ENCODE results near the gene MINDY4B. TPM values are rescaled to one million over a fixed set of nuclear protein-coding genes. Genes with fewer than 3 reads are reported as not detected.

Gene MINDY4B
- total and polyA plus RNA-seq, 2 experiments from 2014 or later = not detected

DNA sequence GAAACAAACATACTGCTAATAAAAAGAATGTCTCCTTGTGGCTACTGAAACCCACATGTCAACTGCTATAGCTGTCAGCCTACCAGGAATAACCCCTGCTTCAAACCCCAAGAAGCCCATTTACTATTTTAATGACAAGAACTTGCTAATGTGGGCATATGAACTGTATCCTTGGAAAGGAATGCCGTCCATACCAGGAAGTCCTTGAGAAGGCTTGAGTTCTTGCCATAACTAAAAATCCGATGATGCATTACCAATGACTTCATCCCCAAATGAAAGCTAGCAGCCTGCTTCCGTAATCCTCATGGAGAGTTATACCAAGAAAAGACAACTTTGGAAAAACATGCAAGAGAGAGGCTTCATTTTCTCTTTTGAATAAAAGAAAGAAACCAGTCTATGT is 34.8 kb downstream of the MINDY4B start:
- Histone ChIP-seq H3K4me2 (no peak overlapping the region), H3K4me1 (ENCODE audit: insufficient read depth) (no peaks in the 10 kb centered on the region), H3K27ac (ENCODE audit: low read depth) (no peak overlapping the region), H3K36me3 (ENCODE audit: insufficient read depth) (no peaks in the 10 kb centered on the region), H3K79me2 (replicated peaks; ENCODE audit: insufficient read depth) (no peaks in the 10 kb centered on the region), H2AFZ (no peak overlapping the region), H3F3A (replicated peaks; ENCODE audit: low read depth) (no peaks in the 10 kb centered on the region), H4K20me1 (replicated peaks; ENCODE audit: insufficient read depth) (no peaks in the 10 kb centered on the region), H3K27me3 (ENCODE audit: insufficient read depth) (no peaks in the 10 kb centered on the region), H3K9me2 (ENCODE audit: insufficient read depth) (no peaks in the 10 kb centered on the region; the same call in 1 of the 2 replicates), H3K4me3 (no peak overlapping the region)
- no peak for ATAC-seq
- no peak for DNase-seq (ENCODE audit: low spot score)
- H3K27me3 Mint-ChIP-seq (ENCODE audit: insufficient read depth, low read depth, poor library complexity) = peaks cover 1% of the 10 kb centered on the region
- H3K4me3 Mint-ChIP-seq = no peak overlapping the region
- no peak overlapping the region for H3K27ac Mint-ChIP-seq
- no peaks in the 10 kb centered on the region; the same call in 2 of the 3 replicates for H3K9me3 Mint-ChIP-seq
- H3K36me3 Mint-ChIP-seq (ENCODE audit: low read depth) = no peaks in the 10 kb centered on the region; the same call in 2 of the 3 replicates
- no peaks in the 10 kb centered on the region; the same call in 2 of the 3 replicates for H3K4me1 Mint-ChIP-seq
- TF ChIP-seq EZH2 (IDR thresholded peaks at IDR 0.05; ENCODE audit: low read depth, unreplicated experiment) (no peak), POLR2AphosphoS5 (IDR thresholded peaks at IDR 0.05; ENCODE audit: low read depth) (no peak), REST (IDR thresholded peaks at IDR 0.05; ENCODE audit: unreplicated experiment) (no peak), STAT1 (IDR thresholded peaks at IDR 0.05; ENCODE audit: unreplicated experiment) (no peak), ZNF114 (CRISPR knock-in tag; IDR thresholded peaks at IDR 0.05) (no peak), CREB1 (CRISPR knock-in tag; IDR thresholded peaks at IDR 0.05; ENCODE audit: low read depth) (no peak), NANOG (IDR thresholded peaks at IDR 0.05; ENCODE audit: borderline replicate concordance) (no peak), JUNB (IDR thresholded peaks at IDR 0.05; ENCODE audit: unreplicated experiment) (no peak), EZH2phosphoT487 (IDR thresholded peaks at IDR 0.05; ENCODE audit: unreplicated experiment) (no peak), ZNF331 (CRISPR knock-in tag; IDR thresholded peaks at IDR 0.05; ENCODE audit: low read depth) (no peak)
- TF ChIP-seq, protein P1, sequence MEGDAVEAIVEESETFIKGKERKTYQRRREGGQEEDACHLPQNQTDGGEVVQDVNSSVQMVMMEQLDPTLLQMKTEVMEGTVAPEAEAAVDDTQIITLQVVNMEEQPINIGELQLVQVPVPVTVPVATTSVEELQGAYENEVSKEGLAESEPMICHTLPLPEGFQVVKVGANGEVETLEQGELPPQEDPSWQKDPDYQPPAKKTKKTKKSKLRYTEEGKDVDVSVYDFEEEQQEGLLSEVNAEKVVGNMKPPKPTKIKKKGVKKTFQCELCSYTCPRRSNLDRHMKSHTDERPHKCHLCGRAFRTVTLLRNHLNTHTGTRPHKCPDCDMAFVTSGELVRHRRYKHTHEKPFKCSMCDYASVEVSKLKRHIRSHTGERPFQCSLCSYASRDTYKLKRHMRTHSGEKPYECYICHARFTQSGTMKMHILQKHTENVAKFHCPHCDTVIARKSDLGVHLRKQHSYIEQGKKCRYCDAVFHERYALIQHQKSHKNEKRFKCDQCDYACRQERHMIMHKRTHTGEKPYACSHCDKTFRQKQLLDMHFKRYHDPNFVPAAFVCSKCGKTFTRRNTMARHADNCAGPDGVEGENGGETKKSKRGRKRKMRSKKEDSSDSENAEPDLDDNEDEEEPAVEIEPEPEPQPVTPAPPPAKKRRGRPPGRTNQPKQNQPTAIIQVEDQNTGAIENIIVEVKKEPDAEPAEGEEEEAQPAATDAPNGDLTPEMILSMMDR (conservative IDR thresholded peaks at IDR 0.05; ENCODE audit: low read depth in 2 of 2) = no peak
- TF ChIP-seq, protein P2, sequence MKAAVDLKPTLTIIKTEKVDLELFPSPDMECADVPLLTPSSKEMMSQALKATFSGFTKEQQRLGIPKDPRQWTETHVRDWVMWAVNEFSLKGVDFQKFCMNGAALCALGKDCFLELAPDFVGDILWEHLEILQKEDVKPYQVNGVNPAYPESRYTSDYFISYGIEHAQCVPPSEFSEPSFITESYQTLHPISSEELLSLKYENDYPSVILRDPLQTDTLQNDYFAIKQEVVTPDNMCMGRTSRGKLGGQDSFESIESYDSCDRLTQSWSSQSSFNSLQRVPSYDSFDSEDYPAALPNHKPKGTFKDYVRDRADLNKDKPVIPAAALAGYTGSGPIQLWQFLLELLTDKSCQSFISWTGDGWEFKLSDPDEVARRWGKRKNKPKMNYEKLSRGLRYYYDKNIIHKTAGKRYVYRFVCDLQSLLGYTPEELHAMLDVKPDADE (IDR thresholded peaks at IDR 0.05) = no peak
- TF ChIP-seq, protein P3, sequence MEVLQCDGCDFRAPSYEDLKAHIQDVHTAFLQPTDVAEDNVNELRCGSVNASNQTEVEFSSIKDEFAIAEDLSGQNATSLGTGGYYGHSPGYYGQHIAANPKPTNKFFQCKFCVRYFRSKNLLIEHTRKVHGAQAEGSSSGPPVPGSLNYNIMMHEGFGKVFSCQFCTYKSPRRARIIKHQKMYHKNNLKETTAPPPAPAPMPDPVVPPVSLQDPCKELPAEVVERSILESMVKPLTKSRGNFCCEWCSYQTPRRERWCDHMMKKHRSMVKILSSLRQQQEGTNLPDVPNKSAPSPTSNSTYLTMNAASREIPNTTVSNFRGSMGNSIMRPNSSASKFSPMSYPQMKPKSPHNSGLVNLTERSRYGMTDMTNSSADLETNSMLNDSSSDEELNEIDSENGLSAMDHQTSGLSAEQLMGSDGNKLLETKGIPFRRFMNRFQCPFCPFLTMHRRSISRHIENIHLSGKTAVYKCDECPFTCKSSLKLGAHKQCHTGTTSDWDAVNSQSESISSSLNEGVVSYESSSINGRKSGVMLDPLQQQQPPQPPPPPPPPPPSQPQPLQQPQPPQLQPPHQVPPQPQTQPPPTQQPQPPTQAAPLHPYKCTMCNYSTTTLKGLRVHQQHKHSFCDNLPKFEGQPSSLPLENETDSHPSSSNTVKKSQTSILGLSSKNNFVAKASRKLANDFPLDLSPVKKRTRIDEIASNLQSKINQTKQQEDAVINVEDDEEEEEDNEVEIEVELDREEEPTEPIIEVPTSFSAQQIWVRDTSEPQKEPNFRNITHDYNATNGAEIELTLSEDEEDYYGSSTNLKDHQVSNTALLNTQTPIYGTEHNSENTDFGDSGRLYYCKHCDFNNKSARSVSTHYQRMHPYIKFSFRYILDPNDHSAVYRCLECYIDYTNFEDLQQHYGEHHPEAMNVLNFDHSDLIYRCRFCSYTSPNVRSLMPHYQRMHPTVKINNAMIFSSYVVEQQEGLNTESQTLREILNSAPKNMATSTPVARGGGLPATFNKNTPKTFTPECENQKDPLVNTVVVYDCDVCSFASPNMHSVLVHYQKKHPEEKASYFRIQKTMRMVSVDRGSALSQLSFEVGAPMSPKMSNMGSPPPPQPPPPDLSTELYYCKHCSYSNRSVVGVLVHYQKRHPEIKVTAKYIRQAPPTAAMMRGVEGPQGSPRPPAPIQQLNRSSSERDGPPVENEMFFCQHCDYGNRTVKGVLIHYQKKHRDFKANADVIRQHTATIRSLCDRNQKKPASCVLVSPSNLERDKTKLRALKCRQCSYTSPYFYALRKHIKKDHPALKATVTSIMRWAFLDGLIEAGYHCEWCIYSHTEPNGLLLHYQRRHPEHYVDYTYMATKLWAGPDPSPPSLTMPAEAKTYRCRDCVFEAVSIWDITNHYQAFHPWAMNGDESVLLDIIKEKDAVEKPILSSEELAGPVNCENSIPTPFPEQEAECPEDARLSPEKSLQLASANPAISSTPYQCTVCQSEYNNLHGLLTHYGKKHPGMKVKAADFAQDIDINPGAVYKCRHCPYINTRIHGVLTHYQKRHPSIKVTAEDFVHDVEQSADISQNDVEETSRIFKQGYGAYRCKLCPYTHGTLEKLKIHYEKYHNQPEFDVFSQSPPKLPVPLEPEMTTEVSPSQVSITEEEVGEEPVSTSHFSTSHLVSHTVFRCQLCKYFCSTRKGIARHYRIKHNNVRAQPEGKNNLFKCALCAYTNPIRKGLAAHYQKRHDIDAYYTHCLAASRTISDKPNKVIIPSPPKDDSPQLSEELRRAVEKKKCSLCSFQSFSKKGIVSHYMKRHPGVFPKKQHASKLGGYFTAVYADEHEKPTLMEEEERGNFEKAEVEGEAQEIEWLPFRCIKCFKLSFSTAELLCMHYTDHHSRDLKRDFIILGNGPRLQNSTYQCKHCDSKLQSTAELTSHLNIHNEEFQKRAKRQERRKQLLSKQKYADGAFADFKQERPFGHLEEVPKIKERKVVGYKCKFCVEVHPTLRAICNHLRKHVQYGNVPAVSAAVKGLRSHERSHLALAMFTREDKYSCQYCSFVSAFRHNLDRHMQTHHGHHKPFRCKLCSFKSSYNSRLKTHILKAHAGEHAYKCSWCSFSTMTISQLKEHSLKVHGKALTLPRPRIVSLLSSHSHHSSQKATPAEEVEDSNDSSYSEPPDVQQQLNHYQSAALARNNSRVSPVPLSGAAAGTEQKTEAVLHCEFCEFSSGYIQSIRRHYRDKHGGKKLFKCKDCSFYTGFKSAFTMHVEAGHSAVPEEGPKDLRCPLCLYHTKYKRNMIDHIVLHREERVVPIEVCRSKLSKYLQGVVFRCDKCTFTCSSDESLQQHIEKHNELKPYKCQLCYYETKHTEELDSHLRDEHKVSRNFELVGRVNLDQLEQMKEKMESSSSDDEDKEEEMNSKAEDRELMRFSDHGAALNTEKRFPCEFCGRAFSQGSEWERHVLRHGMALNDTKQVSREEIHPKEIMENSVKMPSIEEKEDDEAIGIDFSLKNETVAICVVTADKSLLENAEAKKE (CRISPR knock-in tag; IDR thresholded peaks at IDR 0.05) = no peak

Measured in GM23338 (cell line).